DOHH2 (cell line): ENCODE measurements around the gene TMEM167A.

Experiments
- H3F3A ChIP-seq: fragments of 200-600 bp; sonication (generic), shearing (Covaris generic); 2 replicates; pipeline ENCODE4 v1.6.0; 2016; ENCODE audit warnings: antibody characterized with exemption, mild to moderate bottlenecking; ENCODE audit not compliant: control insufficient read depth, insufficient read depth
- H3K27ac ChIP-seq: fragments of 200-600 bp; sonication (generic); 2 replicates; pipeline ENCODE4 v1.5.1; 2014; ENCODE audit warnings: low read depth, mild to moderate bottlenecking, low read length, moderate library complexity
- H3K27me3 ChIP-seq: fragments of 200-600 bp; sonication (generic); 2 replicates; pipeline ENCODE4 v1.6.1; 2014; ENCODE audit warnings: mild to moderate bottlenecking, low read length, mixed read lengths; ENCODE audit not compliant: control insufficient read depth
- H3K36me3 ChIP-seq: fragments of 200-600 bp; sonication (generic); 2 replicates; pipeline ENCODE4 v1.6.1; 2014; ENCODE audit warnings: mild to moderate bottlenecking, low read length, moderate library complexity, mixed read lengths; ENCODE audit not compliant: control insufficient read depth
- H3K4me1 ChIP-seq: fragments of 200-600 bp; sonication (generic); 2 replicates; pipeline ENCODE4 v1.6.1; 2014; ENCODE audit warnings: mild to moderate bottlenecking, low read length, mixed read lengths; ENCODE audit not compliant: control insufficient read depth
- H3K4me2 ChIP-seq: fragments of 200-600 bp; sonication (generic); 2 replicates; pipeline ENCODE4 v1.6.0; 2014; ENCODE audit warnings: mild to moderate bottlenecking, low read length, moderate library complexity
- H3K4me3 ChIP-seq: fragments of 200-600 bp; sonication (generic); 2 replicates; pipeline ENCODE4 v1.5.1; 2014; ENCODE audit warnings: mild to moderate bottlenecking, low read length, mixed read lengths
- H3K79me2 ChIP-seq: fragments of 200-600 bp; sonication (generic); 2 replicates; pipeline ENCODE4 v1.6.1; 2014; ENCODE audit warnings: mild to moderate bottlenecking, low read length, mixed read lengths; ENCODE audit not compliant: control insufficient read depth
- H3K9me2 ChIP-seq: fragments of 200-600 bp; sonication (generic); replicated peaks from 2 replicates; pipeline ENCODE4 v1.6.1; 2014; ENCODE audit warnings: mild to moderate bottlenecking, low read length, mixed read lengths; ENCODE audit not compliant: control insufficient read depth
- H3K9me3 ChIP-seq: fragments of 200-600 bp; sonication (generic); 2 replicates; pipeline ENCODE4 v1.6.1; 2014; ENCODE audit warnings: antibody characterized with exemption, low read length, mixed read lengths; ENCODE audit not compliant: control insufficient read depth, insufficient read depth
- H4K20me1 ChIP-seq: fragments of 200-600 bp; sonication (generic); 2 replicates; pipeline ENCODE4 v1.6.0; 2014; ENCODE audit warnings: low read depth, mild to moderate bottlenecking, antibody characterized with exemption, low read length, moderate library complexity; ENCODE audit not compliant: control insufficient read depth, insufficient read depth
- EZH2phosphoT487 ChIP-seq: fragments of 200-600 bp; sonication (generic); IDR thresholded peaks from 2 replicates; pipeline ENCODE4 v1.6.1; 2017; ENCODE audit warnings: borderline replicate concordance, mild to moderate bottlenecking, antibody characterized with exemption, low read length, moderate library complexity, mixed read lengths
- TF ChIP-seq, protein P1 (sequence below): fragments of 200-600 bp; sonication (generic); IDR thresholded peaks from one replicate; pipeline ENCODE4 v1.5.1; 2014; ENCODE audit warnings: antibody characterized with exemption, mild to moderate bottlenecking, low read depth, low read length; ENCODE audit not compliant: poor library complexity, severe bottlenecking

TMEM167A gene

DNA sequence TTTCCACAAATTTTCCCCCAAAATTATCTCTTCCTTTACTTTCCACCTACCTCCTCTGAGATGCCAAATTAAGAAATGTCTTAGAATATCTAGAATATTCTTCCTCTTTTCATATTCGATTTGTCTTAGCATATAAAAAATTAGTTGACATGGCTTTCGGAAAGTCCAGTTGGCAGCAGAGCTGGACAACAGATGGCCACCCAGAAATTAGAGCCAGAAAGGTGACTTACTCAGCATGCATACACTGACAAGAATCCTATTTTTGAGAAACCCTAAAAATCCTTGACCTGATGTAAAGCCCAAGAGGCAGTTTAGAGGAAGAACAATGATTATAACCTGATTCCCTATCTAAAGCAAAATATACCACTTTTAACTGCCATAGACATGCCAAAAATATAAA is 22.0 kb downstream of the TMEM167A start:
- 0 out of 2 replicates have a peak, but pooled peaks cover 2% of the 10 kb centered on the region for H3K79me2 ChIP-seq

DNA sequence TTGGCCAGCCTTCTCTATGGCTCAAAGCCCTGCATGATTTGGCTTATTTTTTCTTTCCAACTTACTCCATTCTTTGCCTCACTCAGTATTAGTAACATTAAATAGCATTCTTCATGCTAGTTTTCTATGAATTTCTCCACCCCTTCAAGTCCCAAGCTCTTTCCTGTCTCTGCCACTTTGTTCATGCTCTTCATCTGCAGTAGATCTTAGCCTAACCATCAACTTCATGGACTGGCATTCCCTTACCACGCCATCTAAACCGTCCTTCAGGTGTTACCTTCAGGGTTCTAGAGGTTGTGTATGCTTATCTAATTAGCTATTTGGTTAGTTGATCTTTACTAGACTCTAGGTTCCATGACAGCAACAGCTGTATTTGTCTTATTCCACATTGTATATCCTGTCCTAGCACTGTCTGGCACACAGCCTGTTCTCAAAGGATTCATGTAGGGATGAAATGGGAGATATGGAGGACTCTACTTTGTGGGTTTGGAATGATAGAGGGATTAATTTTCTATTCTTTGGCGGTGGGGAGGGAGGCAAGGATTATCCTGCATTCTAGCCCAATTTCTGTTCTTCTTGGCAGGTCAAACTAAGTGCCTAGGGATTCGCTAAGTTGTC is 26.4 kb downstream of the TMEM167A start:
- Histone ChIP-seq H3K4me1 (no peaks in the 10 kb centered on the region), H3K4me3 (no peak overlapping the region), H3K4me2 (no peak overlapping the region), H3K9me2 (no peaks in the 10 kb centered on the region), H3K27ac (no peak overlapping the region), H4K20me1 (no peaks in the 10 kb centered on the region), H3K79me2 (no peaks in the 10 kb centered on the region), H3K9me3 (no peaks in the 10 kb centered on the region), H3K27me3 (no peaks in the 10 kb centered on the region), H3K36me3 (peaks cover 12% of the 10 kb centered on the region), H3F3A (no peaks in the 10 kb centered on the region)
- TF ChIP-seq, protein P1, sequence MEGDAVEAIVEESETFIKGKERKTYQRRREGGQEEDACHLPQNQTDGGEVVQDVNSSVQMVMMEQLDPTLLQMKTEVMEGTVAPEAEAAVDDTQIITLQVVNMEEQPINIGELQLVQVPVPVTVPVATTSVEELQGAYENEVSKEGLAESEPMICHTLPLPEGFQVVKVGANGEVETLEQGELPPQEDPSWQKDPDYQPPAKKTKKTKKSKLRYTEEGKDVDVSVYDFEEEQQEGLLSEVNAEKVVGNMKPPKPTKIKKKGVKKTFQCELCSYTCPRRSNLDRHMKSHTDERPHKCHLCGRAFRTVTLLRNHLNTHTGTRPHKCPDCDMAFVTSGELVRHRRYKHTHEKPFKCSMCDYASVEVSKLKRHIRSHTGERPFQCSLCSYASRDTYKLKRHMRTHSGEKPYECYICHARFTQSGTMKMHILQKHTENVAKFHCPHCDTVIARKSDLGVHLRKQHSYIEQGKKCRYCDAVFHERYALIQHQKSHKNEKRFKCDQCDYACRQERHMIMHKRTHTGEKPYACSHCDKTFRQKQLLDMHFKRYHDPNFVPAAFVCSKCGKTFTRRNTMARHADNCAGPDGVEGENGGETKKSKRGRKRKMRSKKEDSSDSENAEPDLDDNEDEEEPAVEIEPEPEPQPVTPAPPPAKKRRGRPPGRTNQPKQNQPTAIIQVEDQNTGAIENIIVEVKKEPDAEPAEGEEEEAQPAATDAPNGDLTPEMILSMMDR: no peak
- TF ChIP-seq EZH2phosphoT487: no peak

More for the DNA sequence above, 22.0 kb downstream of the TMEM167A start:
- peaks cover 16% of the 10 kb centered on the region for H3K4me1 ChIP-seq
- no peaks in the 10 kb centered on the region for H3K9me3 ChIP-seq
- no peaks in the 10 kb centered on the region for H3F3A ChIP-seq
- TF ChIP-seq EZH2phosphoT487: no peak
- TF ChIP-seq, protein P1: no peak
- no peak overlapping the region for H3K4me2 ChIP-seq
- H3K27ac ChIP-seq: no peak overlapping the region
- H3K36me3 ChIP-seq: peaks cover 47% of the 10 kb centered on the region
- no peaks in the 10 kb centered on the region for H3K27me3 ChIP-seq
- no peaks in the 10 kb centered on the region for H4K20me1 ChIP-seq
- no peak overlapping the region for H3K4me3 ChIP-seq
- H3K9me2 ChIP-seq: no peaks in the 10 kb centered on the region

DNA sequence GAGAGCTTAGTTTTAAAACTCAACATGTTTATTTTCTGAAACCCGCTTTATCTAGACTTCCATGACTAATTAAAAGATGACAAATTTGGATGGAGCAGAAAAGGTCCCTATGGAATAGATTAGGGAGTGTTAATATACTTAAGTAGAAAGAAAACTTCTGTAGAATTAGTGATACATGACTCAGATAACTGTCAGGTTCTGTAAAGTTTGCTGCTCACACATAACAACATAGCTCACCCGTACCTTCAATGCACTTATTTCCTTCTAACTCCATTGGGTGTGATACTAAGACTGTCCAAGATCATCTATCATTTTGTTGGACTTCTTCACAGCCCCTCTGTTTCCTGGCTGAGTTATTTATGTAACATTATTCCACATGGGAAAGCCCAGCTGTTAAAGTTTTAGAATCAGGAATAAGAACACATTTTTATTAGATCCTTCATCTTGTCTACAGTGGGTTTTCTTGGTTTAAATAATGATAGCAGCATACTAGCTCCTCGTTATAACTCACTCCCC is 27.8 kb downstream of the TMEM167A start:
- Histone ChIP-seq H3K9me3 (no peaks in the 10 kb centered on the region), H3F3A (no peaks in the 10 kb centered on the region), H3K36me3 (peaks cover 7% of the 10 kb centered on the region)

More for the DNA sequence above, 27.8 kb downstream of the TMEM167A start:
- Histone ChIP-seq H4K20me1 (no peaks in the 10 kb centered on the region), H3K27me3 (no peaks in the 10 kb centered on the region), H3K27ac (no peak overlapping the region), H3K4me1 (no peaks in the 10 kb centered on the region), H3K9me2 (no peaks in the 10 kb centered on the region), H3K4me3 (no peak overlapping the region), H3K4me2 (no peak overlapping the region), H3K79me2 (no peaks in the 10 kb centered on the region)
- TF ChIP-seq, protein P1: no peak
- TF ChIP-seq EZH2phosphoT487: no peak
